Karpas-422 (cell line): ENCODE results near the gene RETREG3. TPM values are rescaled to one million over a fixed set of nuclear protein-coding genes. Genes with fewer than 3 reads are reported as not detected.

Source experiments
- total RNA-seq: library from RNA; depleted of rRNA; stranded (reverse); fragments of >200 nt; shearing (Covaris generic); gene quantifications from 2 replicates; pipeline ENCODE4 v1.2.3, GENCODE V29; 2014; ENCODE audit warnings: low replicate concordance; rRNA removed

Gene RETREG3
- total RNA-seq, 1 experiment from 2014 or later, result 39.5 TPM

Other genes with a start within 250 kb of the RETREG3 start
- 16.3 and 24.4 TPM in 2 replicates for gene STAT3, start 220.9 kb downstream of the RETREG3 start, total RNA-seq
- not detected in 2 replicates for gene CAVIN1, start 186.1 kb downstream of the RETREG3 start, total RNA-seq
- 53.1 and 59.9 TPM in 2 replicates for gene ATP6V0A1, start 150.5 kb downstream of the RETREG3 start, total RNA-seq
- gene NAGLU, start 73.1 kb downstream of the RETREG3 start, total RNA-seq, result 40.0 and 71.8 TPM in 2 replicates
- 0.22 and 1.3 TPM in 2 replicates for gene HSD17B1, start 56.5 kb downstream of the RETREG3 start, total RNA-seq
- gene COASY, start 47.2 kb downstream of the RETREG3 start, total RNA-seq, result 46.7 and 56.2 TPM in 2 replicates
- 33.0 and 42.4 TPM in 2 replicates for gene MLX, start 42.3 kb downstream of the RETREG3 start, total RNA-seq
- 5.3 and 7.9 TPM in 2 replicates for gene PSMC3IP, start 31.6 kb downstream of the RETREG3 start, total RNA-seq
- 27.4 and 47.6 TPM in 2 replicates for gene TUBG1, start 309 bp upstream of the RETREG3 start, total RNA-seq
- gene TUBG2, start 49.9 kb upstream of the RETREG3 start, total RNA-seq, result 15.3 and 17.5 TPM in 2 replicates
- 6.7 and 7.0 TPM in 2 replicates for gene PLEKHH3, start 67.6 kb upstream of the RETREG3 start, total RNA-seq
- 0.22 TPM in 1 of 2 replicates, not detected in the other for gene CCR10, start 72.5 kb upstream of the RETREG3 start, total RNA-seq
- gene CNTNAP1, start 73.2 kb upstream of the RETREG3 start, total RNA-seq, result 0.19 and 0.65 TPM in 2 replicates
- gene EZH1, start 135.7 kb upstream of the RETREG3 start, total RNA-seq, result 38.0 and 52.6 TPM in 2 replicates
- not detected in 2 replicates for gene RAMP2, start 151.9 kb upstream of the RETREG3 start, total RNA-seq
- 43.9 and 54.0 TPM in 2 replicates for gene VPS25, start 164.1 kb upstream of the RETREG3 start, total RNA-seq
- gene WNK4, start 171.2 kb upstream of the RETREG3 start, total RNA-seq, result 0.76 and 3.3 TPM in 2 replicates
- gene COA3, start 189.3 kb upstream of the RETREG3 start, total RNA-seq, result 63.9 and 64.1 TPM in 2 replicates
- not detected in 2 replicates for gene CNTD1, start 189.5 kb upstream of the RETREG3 start, total RNA-seq
- 117 and 136 TPM in 2 replicates for gene BECN1, start 214.9 kb upstream of the RETREG3 start, total RNA-seq
- gene PSME3, start 224.0 kb upstream of the RETREG3 start, total RNA-seq, result 73.4 and 88.7 TPM in 2 replicates
- 0.67 and 1.5 TPM in 2 replicates for gene AOC2, start 235.2 kb upstream of the RETREG3 start, total RNA-seq
- gene AOC3, start 241.8 kb upstream of the RETREG3 start, total RNA-seq, result 0.19 and 0.47 TPM in 2 replicates